IMR-90 (cell line): ENCODE results near the gene IER3. TPM values are rescaled to one million over a fixed set of nuclear protein-coding genes. Genes with fewer than 3 reads are reported as not detected.

Source experiments
- ATAC-seq: fragments of 200-7000 bp; cut with Tn5 transposase; 2 replicates; pipeline ENCODE4 v1.9.1; 2020; ENCODE audit warnings: low read depth, mild to moderate bottlenecking, moderate library complexity
- BruUV-seq: library from RNA; stranded (reverse); fragments of 400-500 nt; replicated peaks from 2 replicates; lab custom pipeline; 2021; lab: Mats Ljungman, UMichigan
- CTCF ChIA-PET: fragments of 300-600 bp; formaldehyde crosslinking; extraction: SDS; loops from one replicate; lab custom pipeline; 2021; ENCODE audit warnings: antibody characterized with exemption; lab: Yijun Ruan, JAX
- POLR2A ChIA-PET: fragments of 300-600 bp; sonication (Branson Sonifier 250); formaldehyde crosslinking; loops from one replicate; lab custom pipeline; 2022; ENCODE audit warnings: antibody characterized with exemption; ENCODE audit not compliant: unreplicated experiment; lab: Charles Lee
- DNase-seq: peaks from one replicate; pipeline ENCODE4 v3.0.0; 2013
- H2AFZ ChIP-seq: replicated peaks from 2 replicates; pipeline ENCODE3; 2013; ENCODE audit warnings: low read length, mild to moderate bottlenecking; ENCODE audit not compliant: poor library complexity
- H2AK5ac ChIP-seq: 2 replicates; pipeline ENCODE4 v1.6.1; 2013; ENCODE audit warnings: low read depth, low read length, inconsistent platforms
- H2AK9ac ChIP-seq: replicated peaks from 2 replicates; pipeline ENCODE3; 2013; ENCODE audit warnings: mild to moderate bottlenecking, low read depth, low read length, moderate library complexity; ENCODE audit not compliant: poor library complexity
- H2BK120ac ChIP-seq: 2 replicates; pipeline ENCODE4 v1.6.1; 2013; ENCODE audit warnings: low read depth, low read length, inconsistent platforms
- H2BK15ac ChIP-seq: 3 replicates; pipeline ENCODE4 v1.6.1; 2013; ENCODE audit warnings: low read depth, low read length, inconsistent platforms
- H2BK20ac ChIP-seq: 2 replicates; pipeline ENCODE4 v1.6.1; 2013; ENCODE audit warnings: low read depth, mild to moderate bottlenecking, inconsistent platforms, low read length, moderate library complexity
- H2BK5ac ChIP-seq: 2 replicates; pipeline ENCODE4 v1.6.1; 2013; ENCODE audit warnings: mild to moderate bottlenecking, low read depth, low read length, inconsistent platforms; ENCODE audit not compliant: poor library complexity, severe bottlenecking
- H3K14ac ChIP-seq: replicated peaks from 2 replicates; pipeline ENCODE4 v1.6.1; 2013; ENCODE audit warnings: low read depth, low read length, inconsistent platforms
- H3K18ac ChIP-seq: 2 replicates; pipeline ENCODE4 v1.6.1; 2013; ENCODE audit warnings: low read depth, low read length, control low read depth
- H3K23ac ChIP-seq: 2 replicates; pipeline ENCODE4 v1.6.1; 2013; ENCODE audit warnings: low read depth, low read length, inconsistent platforms
- H3K27ac ChIP-seq: 2 replicates; pipeline ENCODE4 v1.5.1; 2013; ENCODE audit warnings: mild to moderate bottlenecking, control low read depth, low read length; ENCODE audit not compliant: insufficient read depth
- H3K27me3 ChIP-seq: 2 replicates; pipeline ENCODE4 v1.6.1; 2013; ENCODE audit warnings: low read length; ENCODE audit not compliant: control insufficient read depth, insufficient read depth
- H3K36me3 ChIP-seq: 2 replicates; pipeline ENCODE4 v1.6.1; 2013; ENCODE audit warnings: low read length, mixed read lengths; ENCODE audit not compliant: control insufficient read depth, insufficient read depth
- H3K4ac ChIP-seq: 2 replicates; pipeline ENCODE4 v1.6.1; 2013; ENCODE audit warnings: low read depth, low read length, inconsistent platforms
- H3K4me1 ChIP-seq: 2 replicates; pipeline ENCODE4 v1.6.1; 2013; ENCODE audit warnings: low read length, mixed read lengths; ENCODE audit not compliant: control insufficient read depth, insufficient read depth
- H3K4me2 ChIP-seq: 2 replicates; pipeline ENCODE4 v1.6.1; 2013; ENCODE audit warnings: low read depth, mild to moderate bottlenecking, control low read depth, low read length, moderate library complexity
- H3K4me3 ChIP-seq: 2 replicates; pipeline ENCODE4 v1.5.1; 2013; ENCODE audit warnings: low read depth, mild to moderate bottlenecking, control low read depth, low read length, moderate library complexity; ENCODE audit not compliant: insufficient read depth
- H3K56ac ChIP-seq: 2 replicates; pipeline ENCODE4 v1.6.1; 2013; ENCODE audit warnings: low read length, inconsistent platforms; ENCODE audit not compliant: insufficient read depth; ENCODE audit errors: extremely low read depth
- H3K79me1 ChIP-seq, 2 experiments: 2 replicates each; pipeline ENCODE4 v1.6.1; 2013; ENCODE audit warnings: low read length in 2 of 2, inconsistent platforms in 1 of 2, low read depth in 1 of 2
- H3K9ac ChIP-seq: 2 replicates; pipeline ENCODE4 v1.6.1; 2013; ENCODE audit warnings: low read depth, low read length, control low read depth
- H3K9me1 ChIP-seq: 2 replicates; pipeline ENCODE4 v1.6.1; 2013; ENCODE audit warnings: low read length, inconsistent platforms; ENCODE audit not compliant: insufficient read depth
- H3K9me3 ChIP-seq: 2 replicates; pipeline ENCODE4 v1.6.1; 2013; ENCODE audit warnings: low read length; ENCODE audit not compliant: control insufficient read depth, insufficient read depth
- H4K20me1 ChIP-seq: 2 replicates; pipeline ENCODE4 v1.6.1; 2013; ENCODE audit warnings: low read length, inconsistent platforms; ENCODE audit not compliant: insufficient read depth
- H4K5ac ChIP-seq: 2 replicates; pipeline ENCODE4 v1.6.1; 2013; ENCODE audit warnings: mild to moderate bottlenecking, low read depth, low read length, control low read depth
- H4K8ac ChIP-seq, 2 experiments: 2 replicates each; pipeline ENCODE4 v1.6.1; 2013; ENCODE audit warnings: low read depth in 2 of 2, low read length in 2 of 2, control low read depth in 1 of 2, inconsistent platforms in 1 of 2
- H4K91ac ChIP-seq: 2 replicates; pipeline ENCODE4 v1.6.1; 2013; ENCODE audit warnings: low read depth, low read length, inconsistent platforms; ENCODE audit not compliant: insufficient read depth
- BHLHE40 ChIP-seq: fragments of 150-350 bp; IDR thresholded peaks from 2 replicates; pipeline ENCODE4 v1.6.1; 2016; ENCODE audit warnings: mild to moderate bottlenecking, low read depth, low read length
- CEBPB ChIP-seq: IDR thresholded peaks from 2 replicates; pipeline ENCODE4 v1.6.1; 2012; ENCODE audit warnings: low read depth, low read length, improper control_type of control experiment
- CHD1 ChIP-seq: IDR thresholded peaks from 2 replicates; pipeline ENCODE4 v1.6.1; 2012; ENCODE audit warnings: low read depth, low read length, improper control_type of control experiment
- FOS ChIP-seq: fragments of 150-350 bp; IDR thresholded peaks from 2 replicates; pipeline ENCODE4 v1.6.1; 2016; ENCODE audit warnings: low read depth, low read length
- MAFK ChIP-seq: IDR thresholded peaks from 2 replicates; pipeline ENCODE4 v1.6.1; 2012; ENCODE audit warnings: low read depth, low read length, improper control_type of control experiment
- MAZ ChIP-seq: IDR thresholded peaks from 2 replicates; pipeline ENCODE4 v1.6.1; 2012; ENCODE audit warnings: low read depth, mild to moderate bottlenecking, low read length, improper control_type of control experiment, moderate library complexity, borderline replicate concordance
- MXI1 ChIP-seq: IDR thresholded peaks from 2 replicates; pipeline ENCODE4 v1.6.1; 2012; ENCODE audit warnings: low read depth, mild to moderate bottlenecking, low read length, moderate library complexity, borderline replicate concordance
- NFE2L2 ChIP-seq: fragments of 150-350 bp; IDR thresholded peaks from 2 replicates; pipeline ENCODE4 v1.6.1; 2016; ENCODE audit warnings: low read depth, mild to moderate bottlenecking, low read length
- POLR2A ChIP-seq: IDR thresholded peaks from 2 replicates; pipeline ENCODE4 v1.6.1; 2012; ENCODE audit warnings: mild to moderate bottlenecking, low read depth, low read length
- RAD21 ChIP-seq: IDR thresholded peaks from 2 replicates; pipeline ENCODE4 v1.6.1; 2012; ENCODE audit warnings: low read length, improper control_type of control experiment
- RFX5 ChIP-seq: IDR thresholded peaks from 2 replicates; pipeline ENCODE4 v1.8.0; 2012; ENCODE audit warnings: low read depth, mild to moderate bottlenecking, low read length, moderate library complexity
- SMC3 ChIP-seq: fragments of 150-350 bp; IDR thresholded peaks from 2 replicates; pipeline ENCODE4 v1.6.1; 2016; ENCODE audit warnings: low read depth, mild to moderate bottlenecking, antibody characterized with exemption, low read length, moderate library complexity
- WGBS, 2 experiments: methylation state at CpG; one replicate each; pipeline versions ENCODE4 v1.1.5 to v1.1.7; 2013; ENCODE audit warnings: missing lambda C conversion rate in 2 of 2; ENCODE audit not compliant: insufficient read length in 1 of 2; ENCODE audit errors: extremely low coverage in 2 of 2; 5-methylcytosine and 5-hydroxymethylcytosine counted together
- dilution Hi-C: fragments of 300-500 bp; cut with HindIII; formaldehyde crosslinking; loops from one replicate; pipeline ENCODE4 v1.14.3; 2018; ENCODE audit warnings: low sequenced_read_pairs; ENCODE audit not compliant: unreplicated experiment
- in situ Hi-C: fragments of 300-500 bp; cut with MboI; formaldehyde crosslinking; loops from 3 replicates; pipeline ENCODE4 v1.14.3; 2019; ENCODE audit warnings: low sequenced_read_pairs, inconsistent platforms, mixed read lengths
- intact Hi-C: fragments of 100-400 bp; cut with micrococcal nuclease; formaldehyde crosslinking; loops from 2 replicates; pipeline ENCODE4 v1.10.0; 2022
- polyA plus RNA-seq, 3 experiments: library from polyadenylated mRNA; depleted of rRNA; stranded (reverse); fragments of >200 nt; gene quantifications; 2 replicates each; pipeline ENCODE4 v1.2.3, GENCODE V29; 2012; ENCODE audit warnings: low replicate concordance in 1 of 3
- total RNA-seq: library from RNA; depleted of rRNA; stranded (reverse); fragments of >200 nt; gene quantifications from 2 replicates; pipeline ENCODE4 v1.2.3, GENCODE V29; 2012
- TF ChIP-seq, protein P1 (sequence below): conservative IDR thresholded peaks from 2 replicates; pipeline ENCODE4 v1.5.1; 2012; ENCODE audit warnings: mild to moderate bottlenecking, low read depth, low read length, improper control_type of control experiment
- TF ChIP-seq, protein P2 (sequence below): fragments of 150-350 bp; IDR thresholded peaks from 2 replicates; pipeline ENCODE4 v1.6.1; 2016; ENCODE audit warnings: low read depth, mild to moderate bottlenecking, low read length, moderate library complexity, borderline replicate concordance

Gene IER3
- total and polyA plus RNA-seq, 2 of the 4 experiments (the other 2 are of a cell fraction), result 38.4 to 159 TPM

GRCh38 chr6:30712441-30712945 lies 31.9 kb downstream of the IER3 start:
- Histone ChIP-seq H3K4ac (no peak overlapping the region), H3K36me3 (peaks cover 26% of the 10 kb centered on the region), H3K56ac (no peak overlapping the region), H4K20me1 (no peaks in the 10 kb centered on the region), H3K9me1 (peaks cover 5% of the 10 kb centered on the region), H3K9ac (no peak overlapping the region), H3K27ac (no peak overlapping the region), H2AK9ac (no peak overlapping the region), H3K14ac (no peak overlapping the region), H3K4me1 (peaks cover 4% of the 10 kb centered on the region; the same call in 1 of the 2 replicates), H3K27me3 (no peaks in the 10 kb centered on the region), H2AK5ac (no peak overlapping the region), H2BK5ac (no peak overlapping the region), H4K91ac (no peak overlapping the region), H2BK15ac (no peak overlapping the region), H4K8ac (no peak overlapping the region), H2AFZ (no peak overlapping the region), H3K9me3 (no peaks in the 10 kb centered on the region), H3K4me3 (no peak overlapping the region), H3K23ac (no peak overlapping the region), H2BK20ac (no peak overlapping the region), H3K18ac (no peak overlapping the region), H4K5ac (no peak overlapping the region), H3K79me1 (peaks cover 11 to 25% of the 10 kb centered on the region in 2 experiments), H2BK120ac (no peak overlapping the region), H3K4me2 (no peak overlapping the region)
- WGBS, 2 experiments, result 94% methylated on average over 6 of the region's 7 CpGs; no CpG with 5 or more reads in 1 of the 2 experiments
- no TSS peak for BruUV-seq
- dilution Hi-C loops (no loop called here), in situ Hi-C loops (no loop called here), intact Hi-C loops (no loop called here)
- ChIA-PET POLR2A (no interaction called here), CTCF (no interaction called here)
- TF ChIP-seq RAD21 (no peak), MAFK (no peak), CHD1 (no peak), SMC3 (no peak), POLR2A (no peak), MXI1 (no peak), CEBPB (no peak), BHLHE40 (no peak), MAZ (no peak), FOS (no peak), RFX5 (no peak), NFE2L2 (no peak)
- TF ChIP-seq, protein P1, sequence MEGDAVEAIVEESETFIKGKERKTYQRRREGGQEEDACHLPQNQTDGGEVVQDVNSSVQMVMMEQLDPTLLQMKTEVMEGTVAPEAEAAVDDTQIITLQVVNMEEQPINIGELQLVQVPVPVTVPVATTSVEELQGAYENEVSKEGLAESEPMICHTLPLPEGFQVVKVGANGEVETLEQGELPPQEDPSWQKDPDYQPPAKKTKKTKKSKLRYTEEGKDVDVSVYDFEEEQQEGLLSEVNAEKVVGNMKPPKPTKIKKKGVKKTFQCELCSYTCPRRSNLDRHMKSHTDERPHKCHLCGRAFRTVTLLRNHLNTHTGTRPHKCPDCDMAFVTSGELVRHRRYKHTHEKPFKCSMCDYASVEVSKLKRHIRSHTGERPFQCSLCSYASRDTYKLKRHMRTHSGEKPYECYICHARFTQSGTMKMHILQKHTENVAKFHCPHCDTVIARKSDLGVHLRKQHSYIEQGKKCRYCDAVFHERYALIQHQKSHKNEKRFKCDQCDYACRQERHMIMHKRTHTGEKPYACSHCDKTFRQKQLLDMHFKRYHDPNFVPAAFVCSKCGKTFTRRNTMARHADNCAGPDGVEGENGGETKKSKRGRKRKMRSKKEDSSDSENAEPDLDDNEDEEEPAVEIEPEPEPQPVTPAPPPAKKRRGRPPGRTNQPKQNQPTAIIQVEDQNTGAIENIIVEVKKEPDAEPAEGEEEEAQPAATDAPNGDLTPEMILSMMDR, result no peak
- TF ChIP-seq, protein P2, sequence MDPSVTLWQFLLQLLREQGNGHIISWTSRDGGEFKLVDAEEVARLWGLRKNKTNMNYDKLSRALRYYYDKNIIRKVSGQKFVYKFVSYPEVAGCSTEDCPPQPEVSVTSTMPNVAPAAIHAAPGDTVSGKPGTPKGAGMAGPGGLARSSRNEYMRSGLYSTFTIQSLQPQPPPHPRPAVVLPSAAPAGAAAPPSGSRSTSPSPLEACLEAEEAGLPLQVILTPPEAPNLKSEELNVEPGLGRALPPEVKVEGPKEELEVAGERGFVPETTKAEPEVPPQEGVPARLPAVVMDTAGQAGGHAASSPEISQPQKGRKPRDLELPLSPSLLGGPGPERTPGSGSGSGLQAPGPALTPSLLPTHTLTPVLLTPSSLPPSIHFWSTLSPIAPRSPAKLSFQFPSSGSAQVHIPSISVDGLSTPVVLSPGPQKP, result no peak
- DNase-seq (no peak), ATAC-seq (no peak)
